Activated B cell treated with CpG ODN at 0.5 μM for 24 hours (primary cell): ENCODE data around the gene SRPK3. TPM values are rescaled to one million over a fixed set of nuclear protein-coding genes. Genes with fewer than 3 reads are reported as not detected.

ENCODE experiments used
- ATAC-seq: fragments of 200-7000 bp; cut with Tn5 transposase; one replicate; pipeline ENCODE4 v1.10.0; 2021; ENCODE audit warnings: low read depth, mild to moderate bottlenecking, moderate library complexity
- CTCF ChIA-PET: fragments of 350-600 bp; sonication (Branson Sonifier 250); formaldehyde crosslinking; loops from one replicate; lab custom pipeline; 2021; ENCODE audit warnings: antibody characterized with exemption; lab: Charles Lee
- POLR2A ChIA-PET: fragments of 350-600 bp; sonication (Branson Sonifier 250); formaldehyde crosslinking; loops from one replicate; lab custom pipeline; 2021; ENCODE audit warnings: antibody characterized with exemption; lab: Charles Lee
- DNase-seq: peaks from one replicate; pipeline ENCODE4 v3.0.0; 2022
- H3K27ac Mint-ChIP-seq: one replicate; pipeline ENCODE4 v1.8.0; 2020; ENCODE audit warnings: mixed read lengths
- H3K27me3 Mint-ChIP-seq: one replicate; pipeline ENCODE4 v1.8.0; 2021; ENCODE audit warnings: mixed read lengths
- H3K36me3 Mint-ChIP-seq: one replicate; pipeline ENCODE4 v1.8.0; 2021; ENCODE audit warnings: low read depth, mixed read lengths
- H3K4me1 Mint-ChIP-seq: one replicate; pipeline ENCODE4 v1.8.0; 2021; ENCODE audit warnings: mixed read lengths
- H3K4me3 Mint-ChIP-seq: one replicate; pipeline ENCODE4 v1.8.0; 2020; ENCODE audit warnings: mild to moderate bottlenecking, mixed read lengths
- H3K9me3 Mint-ChIP-seq: one replicate; pipeline ENCODE4 v1.8.0; 2020; ENCODE audit warnings: mixed read lengths
- intact Hi-C: fragments of 100-400 bp; cut with micrococcal nuclease; formaldehyde crosslinking; loops from one replicate; pipeline ENCODE4 v1.15.1; 2024
- total RNA-seq: library from RNA; stranded (reverse); gene quantifications from 2 replicates; pipeline ENCODE4 v1.2.3, GENCODE V29; 2022
- TF ChIP-seq, protein P1 (sequence below): fragments of 200-600 bp; IDR thresholded peaks from one replicate; pipeline ENCODE4 v1.8.0; 2022; ENCODE audit warnings: antibody characterized with exemption, mild to moderate bottlenecking

Gene SRPK3
- total RNA-seq, 1 donor from 2014 or later: not detected

DNA sequence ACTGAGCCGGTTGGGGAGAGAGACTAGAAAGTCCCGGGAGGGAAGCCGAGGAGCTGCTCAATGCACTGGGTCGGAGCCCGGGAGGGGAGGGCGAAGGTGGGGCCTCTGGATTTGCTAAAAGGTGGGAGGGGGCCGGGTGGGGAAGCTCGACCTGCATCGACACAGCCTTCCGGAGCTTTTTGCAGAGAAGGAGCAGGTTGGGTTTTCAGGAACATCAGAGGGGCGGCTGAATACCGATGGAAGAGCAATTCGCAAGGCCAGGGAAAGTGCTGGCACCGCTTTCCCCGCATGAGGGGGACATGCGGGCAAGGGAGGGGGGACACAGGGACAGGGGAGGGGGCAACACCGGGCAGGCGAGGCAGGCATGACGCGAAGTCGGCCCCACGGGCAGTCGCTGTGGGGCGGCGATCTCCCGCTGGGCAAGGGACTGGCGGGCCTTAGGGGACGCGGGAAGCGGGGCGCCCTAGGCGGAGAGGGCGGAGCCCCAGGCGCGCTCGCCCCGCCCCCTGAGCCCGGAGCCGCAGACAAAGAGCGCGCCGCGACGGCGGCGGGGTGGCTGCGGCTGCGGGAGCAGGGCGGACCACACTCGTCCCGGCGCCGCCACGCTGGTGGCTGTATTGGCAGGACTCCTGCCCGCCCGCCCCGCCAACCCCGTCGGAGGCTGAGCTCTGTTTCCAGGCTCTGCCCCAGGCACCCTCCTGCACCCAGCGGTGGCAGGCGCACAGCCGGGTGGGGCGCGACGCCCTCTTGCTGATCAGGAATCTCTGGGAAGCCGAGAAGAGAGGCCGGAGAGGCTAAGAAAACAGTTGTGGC is 37.9 kb downstream of the SRPK3 start:
- H3K36me3 Mint-ChIP-seq: no peaks in the 10 kb centered on the region
- CTCF ChIA-PET: interaction anchor here (0.7 to 0.8 kb wide), 2 partner anchors 82 to 115 kb away, joined by 3 read pairs; no protein-coding TSS in a partner anchor
- peaks cover 14% of the 10 kb centered on the region for H3K27me3 Mint-ChIP-seq
- H3K4me1 Mint-ChIP-seq: peaks cover 9% of the 10 kb centered on the region
- no peak overlapping the region for H3K4me3 Mint-ChIP-seq
- POLR2A ChIA-PET: interaction anchor here (0.7 to 1.1 kb wide), 2 partner anchors 24 to 108 kb away, joined by 3 read pairs; partner anchors contain the start of genes ARHGAP4, IDH3G and SSR4
- intact Hi-C loops: loop anchor here (5.0 kb wide), 1 partner anchor 109 kb away; the partner anchor contains the start of gene ARHGAP4
- TF ChIP-seq, protein P1, sequence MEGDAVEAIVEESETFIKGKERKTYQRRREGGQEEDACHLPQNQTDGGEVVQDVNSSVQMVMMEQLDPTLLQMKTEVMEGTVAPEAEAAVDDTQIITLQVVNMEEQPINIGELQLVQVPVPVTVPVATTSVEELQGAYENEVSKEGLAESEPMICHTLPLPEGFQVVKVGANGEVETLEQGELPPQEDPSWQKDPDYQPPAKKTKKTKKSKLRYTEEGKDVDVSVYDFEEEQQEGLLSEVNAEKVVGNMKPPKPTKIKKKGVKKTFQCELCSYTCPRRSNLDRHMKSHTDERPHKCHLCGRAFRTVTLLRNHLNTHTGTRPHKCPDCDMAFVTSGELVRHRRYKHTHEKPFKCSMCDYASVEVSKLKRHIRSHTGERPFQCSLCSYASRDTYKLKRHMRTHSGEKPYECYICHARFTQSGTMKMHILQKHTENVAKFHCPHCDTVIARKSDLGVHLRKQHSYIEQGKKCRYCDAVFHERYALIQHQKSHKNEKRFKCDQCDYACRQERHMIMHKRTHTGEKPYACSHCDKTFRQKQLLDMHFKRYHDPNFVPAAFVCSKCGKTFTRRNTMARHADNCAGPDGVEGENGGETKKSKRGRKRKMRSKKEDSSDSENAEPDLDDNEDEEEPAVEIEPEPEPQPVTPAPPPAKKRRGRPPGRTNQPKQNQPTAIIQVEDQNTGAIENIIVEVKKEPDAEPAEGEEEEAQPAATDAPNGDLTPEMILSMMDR: no peak
- peak; percentile 83 for ATAC-seq
- no peaks in the 10 kb centered on the region for H3K9me3 Mint-ChIP-seq
- H3K27ac Mint-ChIP-seq: no peak overlapping the region
- DNase-seq: peak; percentile 47

DNA sequence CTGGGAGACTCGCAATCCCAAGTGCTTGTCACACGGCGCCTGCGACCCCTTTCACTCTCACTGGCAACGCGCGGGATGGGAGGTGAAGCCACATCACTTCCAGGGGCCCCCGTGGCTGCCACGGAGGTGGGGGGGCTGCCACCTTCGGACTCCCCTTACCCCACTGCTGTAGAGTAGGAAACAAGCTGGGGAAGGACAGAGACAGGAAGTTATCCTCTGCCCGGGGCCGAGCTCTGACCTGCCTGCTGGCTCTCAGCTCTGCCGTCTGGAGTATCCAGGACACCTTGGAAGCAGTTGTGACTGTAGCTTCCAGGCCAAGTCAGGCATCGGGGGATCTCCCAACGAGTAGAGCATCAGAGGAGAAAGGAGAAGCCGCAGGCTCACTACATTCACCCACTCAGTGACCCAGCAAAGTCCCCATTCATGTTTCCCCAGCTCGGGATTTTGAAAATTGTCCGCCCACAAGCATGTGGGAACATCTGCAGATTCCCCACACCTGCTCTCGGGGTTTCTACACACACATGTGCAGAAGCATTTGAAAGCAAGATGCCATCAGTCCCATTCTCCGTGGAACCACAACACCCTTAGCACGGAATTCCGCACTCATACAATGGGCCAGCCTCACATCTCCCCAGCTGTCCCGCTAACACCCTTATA is 38.7 kb downstream of the SRPK3 start:
- intact Hi-C loops: loop anchor here (5.0 kb wide), 1 partner anchor 108 kb away; the partner anchor contains the start of gene ARHGAP4
- POLR2A ChIA-PET: interaction anchor here (0.7 to 1.1 kb wide), 2 partner anchors 25 to 107 kb away, joined by 3 read pairs; partner anchors contain the start of genes ARHGAP4, IDH3G and SSR4
- DNase-seq (no peak), ATAC-seq (no peak)
- Mint-ChIP-seq H3K4me3 (no peak overlapping the region), H3K4me1 (peaks cover 9% of the 10 kb centered on the region), H3K27ac (no peak overlapping the region), H3K27me3 (peaks cover 14% of the 10 kb centered on the region), H3K9me3 (no peaks in the 10 kb centered on the region), H3K36me3 (no peaks in the 10 kb centered on the region)
- TF ChIP-seq, protein P1: no peak
- CTCF ChIA-PET: no interaction called here

DNA sequence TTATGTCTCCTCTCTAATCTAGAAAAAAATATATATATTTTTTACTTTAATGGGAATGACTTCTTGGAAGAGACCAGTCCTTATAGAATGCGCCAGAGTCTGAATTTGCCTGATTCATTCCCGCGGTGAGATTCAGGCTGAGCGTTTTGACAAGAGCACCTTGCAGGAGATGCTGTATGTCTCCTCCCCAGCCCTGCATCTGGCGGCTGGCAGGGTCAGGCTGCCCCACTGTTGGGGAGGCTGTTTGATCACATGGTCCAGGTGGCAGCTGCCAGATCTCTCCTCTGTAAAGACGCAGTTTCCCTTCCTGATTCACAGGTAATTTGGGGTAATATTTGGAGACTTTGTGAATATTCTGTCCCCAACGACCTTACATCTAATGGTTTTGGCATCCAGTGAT is 39.8 kb downstream of the SRPK3 start:
- ATAC-seq (no peak), DNase-seq (no peak)
- intact Hi-C loops: no loop called here
- ChIA-PET POLR2A (no interaction called here), CTCF (no interaction called here)
- Mint-ChIP-seq H3K36me3 (no peaks in the 10 kb centered on the region), H3K27ac (no peak overlapping the region), H3K9me3 (no peaks in the 10 kb centered on the region), H3K27me3 (peaks cover 11% of the 10 kb centered on the region), H3K4me3 (no peak overlapping the region), H3K4me1 (peaks cover 8% of the 10 kb centered on the region)
- TF ChIP-seq, protein P1: no peak

DNA sequence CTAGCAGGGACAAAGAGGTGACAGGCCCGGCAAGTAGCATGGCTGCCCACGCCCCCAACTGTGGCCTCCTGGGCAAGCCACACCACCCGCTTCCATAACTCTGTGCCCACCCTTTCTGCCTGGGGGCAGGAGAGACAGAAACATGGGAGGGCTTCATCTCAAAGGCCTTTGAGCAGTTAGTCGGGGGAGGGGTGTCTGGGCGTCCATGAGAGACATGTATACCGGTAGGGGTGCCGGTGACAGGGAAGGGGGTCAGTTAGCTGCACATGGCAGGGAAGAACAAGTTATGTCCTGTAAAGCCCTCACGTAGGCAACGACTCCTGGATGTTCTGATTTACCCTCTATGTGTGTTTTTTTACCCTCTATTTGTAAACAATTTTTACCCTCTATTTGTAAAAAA is 40.2 kb downstream of the SRPK3 start:
- ATAC-seq (no peak), DNase-seq (no peak)
- CTCF ChIA-PET: no interaction called here
- no peak overlapping the region for H3K27ac Mint-ChIP-seq
- no peaks in the 10 kb centered on the region for H3K36me3 Mint-ChIP-seq
- POLR2A ChIA-PET: no interaction called here
- TF ChIP-seq, protein P1: no peak
- intact Hi-C loops: no loop called here
- H3K27me3 Mint-ChIP-seq: peaks cover 11% of the 10 kb centered on the region
- no peak overlapping the region for H3K4me3 Mint-ChIP-seq
- no peaks in the 10 kb centered on the region for H3K9me3 Mint-ChIP-seq
- H3K4me1 Mint-ChIP-seq: peaks cover 8% of the 10 kb centered on the region

DNA sequence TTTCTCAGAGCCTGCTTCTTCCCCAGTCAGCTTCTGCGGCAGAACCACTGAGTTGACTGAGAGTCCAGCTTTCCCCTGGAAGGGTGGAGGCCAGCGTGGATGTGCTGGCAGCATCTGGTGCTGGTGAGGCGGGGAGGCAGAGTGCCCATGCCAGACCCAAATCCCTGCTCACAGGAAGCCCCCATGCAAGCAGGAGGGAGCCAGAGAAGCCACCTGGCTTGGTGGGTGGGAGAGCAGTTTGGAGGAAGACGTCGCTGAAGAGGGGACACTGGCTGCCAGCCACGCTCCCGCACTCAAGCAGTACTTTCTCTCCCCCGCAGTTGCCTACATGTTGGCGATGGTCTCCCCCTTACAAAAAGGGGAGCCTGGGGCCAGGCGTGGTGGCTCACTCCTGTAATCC is 43.5 kb downstream of the SRPK3 start:
- TF ChIP-seq, protein P1: no peak
- H3K27ac Mint-ChIP-seq: no peak overlapping the region
- H3K4me3 Mint-ChIP-seq: no peak overlapping the region
- ChIA-PET POLR2A (no interaction called here), CTCF (no interaction called here)
- intact Hi-C loops: no loop called here
- no peak for ATAC-seq
- H3K9me3 Mint-ChIP-seq: no peaks in the 10 kb centered on the region
- peaks cover 18% of the 10 kb centered on the region for H3K27me3 Mint-ChIP-seq
- DNase-seq: no peak
- peaks cover 9% of the 10 kb centered on the region for H3K4me1 Mint-ChIP-seq
- no peaks in the 10 kb centered on the region for H3K36me3 Mint-ChIP-seq
